Neural cell (in vitro differentiated cells): ENCODE data around the gene ATF1. TPM values are rescaled to one million over a fixed set of nuclear protein-coding genes. Genes with fewer than 3 reads are reported as not detected.

Experiments
- H2AFZ ChIP-seq: fragments of 200-600, 300-800 bp; sonication (generic), shearing (Covaris generic); 2 replicates; pipeline ENCODE4 v1.6.0; 2014; ENCODE audit warnings: low read depth, mild to moderate bottlenecking, antibody characterized with exemption, low read length, moderate library complexity
- H3F3A ChIP-seq: fragments of 200-600 bp; shearing (Covaris generic); 2 replicates; pipeline ENCODE4 v1.6.1; 2016; ENCODE audit warnings: mild to moderate bottlenecking, moderate library complexity, mixed read lengths, antibody characterized with exemption, low read length; ENCODE audit not compliant: insufficient read depth, poor library complexity, severe bottlenecking
- H3K27ac ChIP-seq: fragments of 200-600, 300-800 bp; sonication (generic), shearing (Covaris generic); 2 replicates; pipeline ENCODE4 v1.5.1; 2014; ENCODE audit warnings: mild to moderate bottlenecking, low read length, moderate library complexity
- H3K27me3 ChIP-seq: fragments of 300-800, 200-600 bp; sonication (generic), shearing (Covaris generic); 2 replicates; pipeline ENCODE4 v1.6.0; 2014; ENCODE audit warnings: mild to moderate bottlenecking, low read depth, low read length, moderate library complexity; ENCODE audit not compliant: insufficient read depth
- H3K36me3 ChIP-seq: fragments of 300-800, 200-600 bp; sonication (generic), shearing (Covaris generic); 2 replicates; pipeline ENCODE4 v1.5.1; 2014; ENCODE audit warnings: mild to moderate bottlenecking, antibody characterized with exemption, low read length, moderate library complexity; ENCODE audit not compliant: insufficient read depth
- H3K4me2 ChIP-seq: fragments of 300-800, 200-600 bp; sonication (generic), shearing (Covaris generic); 2 replicates; pipeline ENCODE4 v1.6.0; 2014; ENCODE audit warnings: mild to moderate bottlenecking, low read length
- H3K4me3 ChIP-seq: fragments of 300-800, 200-600 bp; sonication (generic), shearing (Covaris generic); 2 replicates; pipeline ENCODE4 v1.5.1; 2014; ENCODE audit warnings: mild to moderate bottlenecking, low read length, moderate library complexity
- H3K79me2 ChIP-seq: fragments of 200-600 bp; shearing (Covaris generic); replicated peaks from 2 replicates; pipeline ENCODE4 v1.6.0; 2014; ENCODE audit warnings: mild to moderate bottlenecking, low read length, moderate library complexity; ENCODE audit not compliant: insufficient read depth
- H3K9ac ChIP-seq: fragments of 300-800, 200-600 bp; sonication (generic), shearing (Covaris generic); 2 replicates; pipeline ENCODE4 v1.6.1; 2016; ENCODE audit warnings: mild to moderate bottlenecking, low read length, mixed read lengths
- H3K9me2 ChIP-seq: fragments of 200-600 bp; shearing (Covaris generic); 2 replicates; pipeline ENCODE4 v1.6.1; 2016; ENCODE audit warnings: mild to moderate bottlenecking, low read length, mixed read lengths; ENCODE audit not compliant: insufficient read depth
- H3K9me3 ChIP-seq: fragments of 200-600, 300-800 bp; sonication (generic), shearing (Covaris generic); 2 replicates; pipeline ENCODE4 v1.6.1; 2016; ENCODE audit warnings: mild to moderate bottlenecking, mixed run types, low read length, moderate library complexity, mixed read lengths
- H4K20me1 ChIP-seq: fragments of 200-600 bp; shearing (Covaris generic); 2 replicates; pipeline ENCODE4 v1.6.1; 2016; ENCODE audit warnings: mild to moderate bottlenecking, mixed run types; ENCODE audit not compliant: insufficient read depth
- EP300 ChIP-seq: fragments of 450-650 bp; conservative IDR thresholded peaks from 2 replicates; pipeline ENCODE4 v1.6.1; 2014; ENCODE audit warnings: antibody characterized with exemption, mild to moderate bottlenecking, moderate library complexity; ENCODE audit not compliant: poor library complexity, severe bottlenecking
- EZH2 ChIP-seq: fragments of 200-600, 300-800 bp; shearing (Covaris generic), sonication (generic); IDR thresholded peaks from 2 replicates; pipeline ENCODE4 v1.6.1; 2014; ENCODE audit warnings: antibody characterized with exemption, low read length, borderline replicate concordance, mild to moderate bottlenecking; ENCODE audit not compliant: insufficient read depth, poor library complexity, severe bottlenecking
- MXI1 ChIP-seq: fragments of 450-650 bp; conservative IDR thresholded peaks from 2 replicates; pipeline ENCODE4 v1.6.1; 2014; ENCODE audit warnings: antibody characterized with exemption, mild to moderate bottlenecking; ENCODE audit not compliant: poor library complexity, severe bottlenecking
- POLR2AphosphoS5 ChIP-seq: IDR thresholded peaks from 2 replicates; pipeline ENCODE4 v1.6.1; 2012
- RAD21 ChIP-seq: fragments of 450-650 bp; conservative IDR thresholded peaks from 2 replicates; pipeline ENCODE4 v1.6.1; 2014; ENCODE audit warnings: antibody characterized with exemption, mild to moderate bottlenecking, moderate library complexity
- REST ChIP-seq: IDR thresholded peaks from 2 replicates; pipeline ENCODE4 v1.6.1; 2012; ENCODE audit warnings: borderline replicate concordance
- SMC3 ChIP-seq: fragments of 450-650 bp; conservative IDR thresholded peaks from 2 replicates; pipeline ENCODE4 v1.6.1; 2014; ENCODE audit warnings: antibody characterized with exemption, mild to moderate bottlenecking, moderate library complexity; ENCODE audit not compliant: poor library complexity
- TAF1 ChIP-seq: IDR thresholded peaks from 2 replicates; pipeline ENCODE4 v1.6.1; 2012; ENCODE audit warnings: low read depth
- polyA plus RNA-seq: library from polyadenylated mRNA; depleted of rRNA; stranded (reverse); fragments of >200 nt; gene quantifications from 2 replicates; pipeline ENCODE4 v1.2.3, GENCODE V29; 2014
- TF ChIP-seq, protein P1 (sequence below): fragments of 450-650 bp; IDR thresholded peaks from 2 replicates; pipeline ENCODE4 v1.5.1; 2014; ENCODE audit warnings: antibody characterized with exemption, mild to moderate bottlenecking, moderate library complexity; ENCODE audit not compliant: poor library complexity, severe bottlenecking

Gene ATF1
- polyA plus RNA-seq, 1 donor from 2014 or later: 11.3 TPM

DNA sequence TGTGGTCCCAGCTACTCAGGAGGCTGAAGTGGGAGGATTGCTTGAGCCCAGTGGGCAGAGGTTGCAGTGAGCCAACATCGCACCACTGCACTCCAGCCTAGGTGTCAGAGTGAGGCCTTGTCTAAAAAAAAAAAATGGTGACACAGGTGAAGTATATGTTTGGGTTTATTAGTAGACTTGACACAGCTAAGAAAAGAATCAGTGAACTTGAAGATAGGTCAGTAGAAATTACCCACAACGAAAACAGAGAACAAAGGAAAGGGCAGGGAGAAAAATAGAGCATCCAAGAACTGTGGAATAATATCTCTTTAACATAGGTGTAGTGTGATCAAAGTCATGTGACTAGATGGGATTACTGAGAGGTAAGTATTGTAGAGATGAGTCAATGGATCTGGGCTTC lies 23.7 kb downstream of the ATF1 start:
- H3K9me2 ChIP-seq: no peaks in the 10 kb centered on the region
- H3K4me3 ChIP-seq: no peak overlapping the region
- TF ChIP-seq EP300 (no peak), RAD21 (no peak), TAF1 (no peak)
- H3K9me3 ChIP-seq: no peaks in the 10 kb centered on the region
- no peaks in the 10 kb centered on the region for H3K36me3 ChIP-seq
- no peak overlapping the region for H3K27ac ChIP-seq
- no peak overlapping the region for H3K4me2 ChIP-seq
- no peak overlapping the region for H2AFZ ChIP-seq
- no peaks in the 10 kb centered on the region for H3K27me3 ChIP-seq
- H4K20me1 ChIP-seq: no peaks in the 10 kb centered on the region
- no peaks in the 10 kb centered on the region for H3F3A ChIP-seq
- no peaks in the 10 kb centered on the region for H3K79me2 ChIP-seq
- H3K9ac ChIP-seq: no peak overlapping the region

GRCh38 chr12:50788561-50788960 lies 24.7 kb downstream of the ATF1 start:
- H3K79me2 ChIP-seq: no peaks in the 10 kb centered on the region
- H2AFZ ChIP-seq: no peak overlapping the region
- H3K27me3 ChIP-seq: no peaks in the 10 kb centered on the region
- H3K9me2 ChIP-seq: no peaks in the 10 kb centered on the region
- H3F3A ChIP-seq: no peaks in the 10 kb centered on the region
- no peak overlapping the region for H3K9ac ChIP-seq
- no peak overlapping the region for H3K4me3 ChIP-seq
- TF ChIP-seq MXI1 (no peak), SMC3 (no peak), REST (no peak)
- no peak overlapping the region for H3K27ac ChIP-seq
- no peaks in the 10 kb centered on the region for H3K36me3 ChIP-seq
- no peak overlapping the region for H3K4me2 ChIP-seq
- H3K9me3 ChIP-seq: no peaks in the 10 kb centered on the region
- H4K20me1 ChIP-seq: no peaks in the 10 kb centered on the region

GRCh38 chr12:50790081-50790480 lies 26.2 kb downstream of the ATF1 start:
- no peaks in the 10 kb centered on the region for H4K20me1 ChIP-seq
- H3K4me2 ChIP-seq: no peak overlapping the region
- no peaks in the 10 kb centered on the region for H3F3A ChIP-seq
- H3K36me3 ChIP-seq: no peaks in the 10 kb centered on the region
- no peaks in the 10 kb centered on the region for H3K27me3 ChIP-seq
- no peaks in the 10 kb centered on the region for H3K79me2 ChIP-seq
- H3K9me3 ChIP-seq: no peaks in the 10 kb centered on the region
- H3K27ac ChIP-seq: no peak overlapping the region
- H3K9me2 ChIP-seq: no peaks in the 10 kb centered on the region
- no peak overlapping the region for H2AFZ ChIP-seq
- TF ChIP-seq MXI1 (no peak), EZH2 (no peak), REST (no peak), EP300 (no peak), POLR2AphosphoS5 (no peak), TAF1 (no peak), SMC3 (no peak), RAD21 (no peak)
- TF ChIP-seq, protein P1, sequence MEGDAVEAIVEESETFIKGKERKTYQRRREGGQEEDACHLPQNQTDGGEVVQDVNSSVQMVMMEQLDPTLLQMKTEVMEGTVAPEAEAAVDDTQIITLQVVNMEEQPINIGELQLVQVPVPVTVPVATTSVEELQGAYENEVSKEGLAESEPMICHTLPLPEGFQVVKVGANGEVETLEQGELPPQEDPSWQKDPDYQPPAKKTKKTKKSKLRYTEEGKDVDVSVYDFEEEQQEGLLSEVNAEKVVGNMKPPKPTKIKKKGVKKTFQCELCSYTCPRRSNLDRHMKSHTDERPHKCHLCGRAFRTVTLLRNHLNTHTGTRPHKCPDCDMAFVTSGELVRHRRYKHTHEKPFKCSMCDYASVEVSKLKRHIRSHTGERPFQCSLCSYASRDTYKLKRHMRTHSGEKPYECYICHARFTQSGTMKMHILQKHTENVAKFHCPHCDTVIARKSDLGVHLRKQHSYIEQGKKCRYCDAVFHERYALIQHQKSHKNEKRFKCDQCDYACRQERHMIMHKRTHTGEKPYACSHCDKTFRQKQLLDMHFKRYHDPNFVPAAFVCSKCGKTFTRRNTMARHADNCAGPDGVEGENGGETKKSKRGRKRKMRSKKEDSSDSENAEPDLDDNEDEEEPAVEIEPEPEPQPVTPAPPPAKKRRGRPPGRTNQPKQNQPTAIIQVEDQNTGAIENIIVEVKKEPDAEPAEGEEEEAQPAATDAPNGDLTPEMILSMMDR: no peak
- H3K4me3 ChIP-seq: no peak overlapping the region
- no peak overlapping the region for H3K9ac ChIP-seq
